Measurements from ENCODE around the gene FRRS1.
"Not testable (repeated sequence)": the region's sequence is repeated elsewhere in the genome, so short reads cannot be mapped to it uniquely, and the experiment has no call there.

The FRRS1 gene

DNA sequence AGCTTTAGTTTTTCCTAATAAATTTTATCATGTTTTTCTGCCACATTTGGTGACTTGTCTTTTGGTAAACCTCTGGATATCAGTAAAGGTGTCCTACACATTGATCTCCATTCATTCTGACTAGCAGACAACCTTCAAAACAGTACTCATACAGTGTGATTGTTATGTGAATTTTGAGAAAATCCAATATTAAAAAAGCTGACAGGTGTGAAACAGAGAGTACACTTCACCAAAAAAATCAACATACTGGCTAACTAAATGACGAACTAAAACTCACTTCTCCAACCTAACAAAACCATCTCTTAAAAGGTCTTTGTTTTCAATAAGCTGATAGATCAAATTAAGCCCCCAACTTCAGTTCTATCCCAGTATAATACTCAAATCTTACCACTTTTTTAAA is 1.5 kb downstream of the FRRS1 start:
- no peak for DNase-seq

DNA sequence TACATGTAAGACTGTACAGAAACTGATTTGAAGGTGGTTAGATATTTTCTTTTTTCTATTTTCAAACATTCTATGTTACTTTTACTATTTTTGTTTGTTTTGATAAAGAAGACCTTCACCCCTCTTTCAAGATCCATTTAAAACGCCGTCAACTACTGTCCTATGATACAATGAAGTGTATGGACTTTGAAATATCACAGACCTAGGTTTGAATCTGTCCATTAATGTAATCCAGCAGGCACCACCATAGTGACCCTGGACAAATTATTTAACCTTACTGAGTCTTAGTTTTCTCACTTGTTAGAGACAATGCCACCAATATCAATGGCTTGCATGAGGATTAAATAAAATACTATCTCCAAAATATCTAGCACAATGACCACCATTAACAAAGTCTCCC is 2.0 kb downstream of the FRRS1 start:
- no peak for DNase-seq

- no peak for DNase-seq
Observed at GRCh38 chr1:99763956-99764355, 2.5 kb downstream of the FRRS1 start.

DNA sequence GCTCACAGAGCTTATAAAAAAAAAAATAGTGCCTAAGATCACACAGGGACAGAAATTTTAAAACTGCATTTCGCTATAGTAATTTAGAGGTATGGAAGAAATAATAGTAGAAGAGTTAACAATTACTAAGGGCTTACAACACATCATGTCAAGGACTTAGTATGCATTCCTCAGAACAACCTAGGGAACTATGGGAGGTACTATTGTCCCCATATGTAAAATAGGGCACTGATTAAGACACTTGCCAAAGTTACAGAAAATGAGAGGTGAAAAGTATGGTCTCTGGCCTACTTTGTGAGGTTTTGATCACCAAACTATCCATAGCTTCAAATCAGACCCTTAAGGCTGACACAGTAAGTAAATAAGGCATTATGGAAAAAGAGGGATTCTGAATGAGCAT is 4.7 kb downstream of the FRRS1 start:
- DNase-seq, result no peak

GRCh38 chr1:99759518-99760160 is 6.8 kb downstream of the FRRS1 start:
- DNase-seq, result no peak

GRCh38 chr1:99758686-99759517 is 7.5 kb downstream of the FRRS1 start:
- DNase-seq, result not testable (repeated sequence)

DNA sequence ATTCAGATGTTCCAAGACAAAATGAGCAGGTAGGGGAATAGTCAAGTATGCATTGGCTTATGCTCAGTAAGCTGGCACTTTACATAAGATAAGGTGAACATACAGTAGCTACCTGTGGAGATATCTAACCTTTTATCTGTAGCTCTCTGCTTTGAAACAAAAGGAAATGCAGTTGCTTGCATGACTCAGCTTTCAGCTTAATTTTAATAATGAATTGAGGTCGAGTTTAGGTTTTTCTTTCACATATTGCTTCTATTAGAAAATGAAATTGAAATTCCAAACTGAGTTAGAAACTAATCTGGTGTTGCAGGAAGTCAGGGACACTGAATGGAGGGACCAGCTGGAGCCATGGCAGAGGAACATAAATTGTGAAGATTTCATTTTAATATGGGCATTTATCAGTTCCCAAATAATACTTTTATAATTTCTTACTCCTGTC is 8.3 kb downstream of the FRRS1 start:
- no peak for DNase-seq

GRCh38 chr1:99756598-99756997 is 9.8 kb downstream of the FRRS1 start:
- DNase-seq, result no peak

- no peak for DNase-seq
Observed at GRCh38 chr1:99755664-99756063, 10.8 kb downstream of the FRRS1 start.

GRCh38 chr1:99754697-99755096 is 11.7 kb downstream of the FRRS1 start:
- DNase-seq, result no peak

GRCh38 chr1:99754055-99754626 is 12.3 kb downstream of the FRRS1 start:
- no peak for DNase-seq

GRCh38 chr1:99751877-99752504 is 14.4 kb downstream of the FRRS1 start:
- no peak for DNase-seq

DNA sequence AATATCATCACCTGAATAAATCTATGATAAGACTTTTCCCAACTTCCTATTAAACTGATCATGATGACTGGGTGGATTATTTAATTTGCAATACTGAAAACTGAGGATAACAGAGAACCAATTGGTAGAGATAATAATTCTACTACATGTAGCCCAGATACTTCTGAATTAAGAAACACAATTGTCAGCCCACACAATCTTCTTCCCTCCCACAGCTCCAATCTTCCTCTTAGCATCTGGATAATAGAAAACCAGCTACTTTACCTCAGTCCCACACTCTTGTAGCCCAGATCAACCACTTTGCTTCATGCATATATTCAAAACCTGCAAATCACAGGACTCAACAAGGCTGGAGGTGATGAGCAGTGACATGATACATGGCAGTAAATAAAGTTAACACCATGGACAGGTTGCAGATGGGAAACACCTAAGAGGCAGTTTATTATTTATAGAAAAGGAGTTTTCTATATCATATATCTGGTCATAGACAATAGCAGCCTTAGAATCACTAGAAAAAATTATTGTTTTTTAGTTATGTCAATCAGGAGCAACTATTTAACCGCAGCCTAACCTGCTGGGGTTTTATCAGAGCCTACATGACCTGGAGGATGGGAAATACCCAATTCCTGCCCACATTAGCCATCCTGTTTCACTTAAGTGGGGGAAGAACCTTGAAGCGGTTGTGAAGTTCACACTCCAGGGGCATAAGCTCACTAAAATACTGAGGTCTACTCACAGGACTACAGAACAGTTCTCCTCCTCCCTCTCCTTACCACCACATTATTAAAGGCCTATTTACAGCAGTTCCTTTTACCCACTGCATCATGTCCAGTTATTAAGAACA is 16.7 kb downstream of the FRRS1 start:
- DNase-seq, result no peak

GRCh38 chr1:99748419-99748818 is 18.0 kb downstream of the FRRS1 start:
- DNase-seq, result no peak

GRCh38 chr1:99745684-99746083 is 20.8 kb downstream of the FRRS1 start:
- DNase-seq, result no peak

GRCh38 chr1:99745061-99745460 is 21.4 kb downstream of the FRRS1 start:
- no peak for DNase-seq

GRCh38 chr1:99740141-99740540 is 26.3 kb downstream of the FRRS1 start:
- no peak for DNase-seq

DNA sequence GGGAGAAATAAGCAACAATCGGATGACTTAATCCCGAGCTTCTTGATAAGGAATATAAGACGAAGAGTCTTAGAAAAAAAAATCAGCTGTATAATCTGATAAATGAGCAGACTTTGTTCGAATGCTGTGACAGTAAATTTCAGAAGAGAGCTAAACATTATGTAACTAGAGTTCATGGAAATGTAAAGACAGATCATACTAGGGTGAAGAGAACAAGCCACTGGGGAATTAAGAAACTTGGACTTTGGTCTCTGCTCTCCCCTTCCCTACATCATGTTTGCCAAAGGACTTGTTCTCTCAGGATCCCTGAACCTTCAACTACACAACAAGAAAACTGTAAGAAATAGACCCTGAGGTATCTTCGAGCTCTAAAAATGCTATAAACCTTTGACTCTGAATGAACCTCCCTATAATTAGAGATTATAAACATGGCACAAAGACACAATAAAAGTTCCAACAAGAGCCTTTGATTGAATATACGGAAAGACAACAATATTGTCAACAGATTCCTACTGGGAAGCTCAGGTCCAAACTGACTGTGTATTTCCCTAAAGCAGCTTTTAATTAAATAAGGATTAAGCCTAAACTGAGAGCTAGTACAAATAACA is 27.5 kb downstream of the FRRS1 start:
- DNase-seq, result no peak

DNA sequence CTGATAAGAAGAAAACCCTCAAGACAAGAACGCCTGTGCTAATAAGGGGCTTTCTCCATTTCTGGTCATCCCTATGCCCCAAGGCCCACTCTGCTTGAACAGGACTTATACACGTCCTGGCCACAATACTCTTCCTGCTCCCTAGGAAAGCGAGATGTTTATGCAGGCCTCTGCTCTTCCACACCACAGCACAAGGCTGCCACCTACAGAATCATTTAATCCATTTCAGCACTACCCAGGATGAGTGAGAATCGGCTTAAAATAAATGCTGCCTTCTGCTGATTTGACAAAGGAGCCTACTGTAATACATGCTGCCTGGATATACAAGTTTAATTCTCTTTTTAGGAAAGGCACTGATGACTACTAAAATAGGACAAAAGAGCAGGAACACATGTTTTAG is 29.4 kb downstream of the FRRS1 start:
- DNase-seq, result peak; percentile 12

DNA sequence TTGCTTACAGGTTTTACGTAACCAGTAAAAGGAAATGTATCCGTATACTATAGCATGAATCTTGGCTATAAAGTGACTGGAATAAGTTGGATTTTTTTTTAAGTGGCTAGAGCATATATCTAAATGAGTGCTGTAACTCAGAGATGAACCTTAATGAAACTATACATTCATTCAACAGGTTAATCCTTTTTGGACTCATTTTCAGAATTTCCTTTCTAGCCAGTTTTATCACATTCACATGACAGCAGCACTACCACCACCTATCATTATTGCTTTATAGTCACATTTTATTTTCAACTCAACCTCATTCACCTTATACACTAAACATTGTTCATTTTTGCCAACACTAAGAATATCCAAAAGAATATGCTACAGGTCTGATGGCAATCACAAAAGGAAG is 30.6 kb downstream of the FRRS1 start:
- no peak for DNase-seq

DNA sequence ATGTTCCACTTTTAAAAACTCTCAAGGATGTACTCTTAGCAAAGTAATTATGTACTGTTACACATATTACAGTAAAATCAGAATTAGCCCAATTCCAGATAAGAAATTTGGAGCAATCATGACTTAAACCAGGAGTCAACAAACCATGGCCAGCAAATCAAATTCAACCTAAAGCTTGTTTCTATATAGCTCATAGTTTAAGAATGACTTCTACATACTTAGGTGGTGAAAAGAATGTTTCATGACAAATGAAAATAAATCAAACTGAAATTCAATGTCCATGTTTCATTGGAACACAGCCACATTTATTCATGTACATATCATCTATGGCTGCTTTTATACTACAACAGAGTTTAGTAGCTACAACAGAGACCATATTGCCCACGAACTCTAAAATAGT is 35.1 kb downstream of the FRRS1 start:
- no peak for DNase-seq

DNA sequence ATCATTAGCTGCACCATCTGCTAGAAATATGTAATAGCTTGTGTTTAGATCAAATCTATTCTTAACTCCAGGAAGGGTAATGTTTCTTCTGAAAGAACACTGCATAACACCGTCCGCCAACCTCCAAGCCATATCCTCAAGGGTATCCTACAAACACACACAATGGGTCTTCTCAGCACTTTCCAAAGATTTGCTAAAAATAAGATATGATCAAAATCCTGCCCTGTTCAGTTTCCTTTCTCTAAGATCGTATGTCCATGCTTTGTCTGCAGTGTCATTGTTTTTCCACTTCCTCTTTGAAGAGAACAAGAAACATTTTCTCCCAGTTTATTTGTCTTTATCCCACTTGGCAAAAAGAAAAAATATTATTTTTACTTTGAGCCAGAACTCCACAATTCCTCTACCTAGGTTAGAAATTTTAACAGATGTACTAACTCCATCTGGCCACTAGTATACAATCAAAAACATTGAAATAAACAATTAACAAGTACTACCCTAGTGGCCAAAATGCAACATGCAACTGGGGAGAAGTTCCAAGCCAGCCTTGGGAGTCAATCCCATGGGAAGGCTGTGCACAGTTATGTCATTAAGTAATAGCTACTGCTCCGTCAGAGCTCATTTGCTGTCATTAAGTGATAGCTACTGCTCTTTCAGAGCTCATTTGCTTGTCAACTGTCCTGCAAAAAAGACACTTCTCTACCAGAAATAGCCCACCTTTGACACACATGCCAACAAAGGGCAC is 37.8 kb downstream of the FRRS1 start:
- DNase-seq, result no peak

Data from RPMI8226 (cell line).